ENCODE measurements around the gene NSD1. TPM values are rescaled to one million over a fixed set of nuclear protein-coding genes. Genes with fewer than 3 reads are reported as not detected.
A peak's percentile ranks its signal among the peaks of the same experiment; 100 is the strongest.

NSD1 gene
- total RNA-seq, 1 experiment from 2014 or later, result 36.8 TPM

GRCh38 chr5:177098120-177098469 lies 35.5 kb upstream of the NSD1 start:
- DNase-seq (ENCODE audit: low read depth), result no peak

- no peak for DNase-seq (ENCODE audit: low read depth)
Measured at GRCh38 chr5:177098470-177099141, 35.0 kb upstream of the NSD1 start.

GRCh38 chr5:177099422-177100093 lies 34.0 kb upstream of the NSD1 start:
- DNase-seq (ENCODE audit: low read depth), result no peak

GRCh38 chr5:177100714-177101121 lies 32.9 kb upstream of the NSD1 start:
- DNase-seq (ENCODE audit: low read depth), result peak; percentile 43

GRCh38 chr5:177103523-177104253 lies 29.9 kb upstream of the NSD1 start:
- DNase-seq (ENCODE audit: low read depth), result no peak

GRCh38 chr5:177105691-177106476 lies 27.7 kb upstream of the NSD1 start:
- no peak for DNase-seq (ENCODE audit: low read depth)

GRCh38 chr5:177107159-177107558 lies 26.4 kb upstream of the NSD1 start:
- no peak for DNase-seq (ENCODE audit: low read depth)

- no peak for DNase-seq (ENCODE audit: low read depth)
Measured at GRCh38 chr5:177109810-177110209, 23.8 kb upstream of the NSD1 start.

GRCh38 chr5:177111720-177112394 lies 21.7 kb upstream of the NSD1 start:
- DNase-seq (ENCODE audit: low read depth), result no peak

GRCh38 chr5:177112589-177113220 lies 20.9 kb upstream of the NSD1 start:
- no peak for DNase-seq (ENCODE audit: low read depth)

- DNase-seq (ENCODE audit: low read depth), result peak; percentile 72
Measured at GRCh38 chr5:177113566-177114424, 19.8 kb upstream of the NSD1 start.

- no peak for DNase-seq (ENCODE audit: low read depth)
Measured at GRCh38 chr5:177116631-177117373, 16.8 kb upstream of the NSD1 start.

- DNase-seq (ENCODE audit: low read depth), result no peak
Measured at GRCh38 chr5:177117441-177118045, 16.0 kb upstream of the NSD1 start.

- DNase-seq (ENCODE audit: low read depth), result no peak
Measured at GRCh38 chr5:177122566-177122965, 11.0 kb upstream of the NSD1 start.

- DNase-seq (ENCODE audit: low read depth), result no peak
Measured at GRCh38 chr5:177123789-177124485, 9.6 kb upstream of the NSD1 start.

- DNase-seq (ENCODE audit: low read depth), result no peak
Measured at GRCh38 chr5:177124486-177124991, 9.0 kb upstream of the NSD1 start.

GRCh38 chr5:177126771-177127170 lies 6.8 kb upstream of the NSD1 start:
- no peak for DNase-seq (ENCODE audit: low read depth)

- peak; percentile 78 for DNase-seq (ENCODE audit: low read depth)
Measured at GRCh38 chr5:177128551-177128981, 5.0 kb upstream of the NSD1 start.
